Stimulated activated CD8-positive, alpha-beta memory T cell treated with anti-CD3 and anti-CD28 coated beads, Interleukin-2, amount 100 ng/mL, for 48 hours (primary cell): ENCODE data around the gene ABCC1.
A peak's percentile ranks its signal among the peaks of the same experiment; 100 is the strongest.
"Not testable (repeated sequence)": the region's sequence is repeated elsewhere in the genome, so short reads cannot be mapped to it uniquely, and the experiment has no call there.

Experiments
- DNase-seq, 2 donors: peaks; one replicate each; pipeline ENCODE4 v3.0.0-alpha.2; 2020; ENCODE audit warnings: low read depth in 2 of 2

ABCC1 gene

DNA sequence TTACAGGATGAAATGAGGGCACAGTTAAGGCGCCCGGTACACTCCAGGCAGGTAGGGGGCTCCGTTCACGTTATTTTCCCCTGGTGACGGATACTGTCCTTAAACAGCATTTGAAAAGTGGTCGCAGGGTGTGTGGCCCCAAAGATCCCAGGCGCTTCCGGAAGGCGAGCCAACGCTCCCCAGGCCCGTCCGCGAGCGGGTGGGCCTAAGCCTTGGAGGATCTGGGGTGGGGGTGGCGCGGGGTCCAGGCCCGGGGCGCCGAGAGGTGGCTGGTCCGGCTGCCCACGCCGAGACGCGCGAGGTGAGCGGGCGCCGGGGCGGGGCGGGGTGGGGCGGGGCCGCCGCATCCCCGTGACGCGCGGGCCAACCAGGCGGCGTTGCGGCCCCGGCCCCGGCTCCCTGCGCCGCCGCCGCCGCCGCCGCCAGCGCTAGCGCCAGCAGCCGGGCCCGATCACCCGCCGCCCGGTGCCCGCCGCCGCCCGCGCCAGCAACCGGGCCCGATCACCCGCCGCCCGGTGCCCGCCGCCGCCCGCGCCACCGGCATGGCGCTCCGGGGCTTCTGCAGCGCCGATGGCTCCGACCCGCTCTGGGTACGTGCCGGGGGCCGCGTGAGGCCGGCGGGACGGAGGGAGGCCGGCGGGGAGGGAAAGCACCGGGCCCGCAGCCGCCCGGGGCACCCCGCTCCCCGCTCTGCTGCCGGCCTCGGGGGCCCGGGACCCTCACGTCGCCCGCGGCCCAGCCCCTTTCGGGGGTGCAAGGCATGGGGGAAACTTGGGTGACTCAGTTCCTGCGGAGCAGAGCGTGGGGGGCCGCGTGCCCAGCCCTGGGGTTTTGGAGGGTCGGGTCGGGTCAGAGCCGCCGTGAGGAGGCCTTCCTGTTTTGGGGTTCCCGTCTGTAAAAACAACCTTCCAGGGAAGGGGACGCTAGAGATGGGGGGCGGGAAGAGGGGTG, at the start of gene ABCC1:
ABCC1 (plus strand) TSS at position 407 of the 951 bp plus-strand sequence; CDS start at position 543, 136 bp downstream.
- peak; percentile 56 to 65 for DNase-seq

- no peak for DNase-seq
Measured at GRCh38 chr16:15900357-15900756, 49.1 kb upstream of the ABCC1 start.

GRCh38 chr16:15900901-15901500, 48.4 kb upstream of the ABCC1 start:
- DNase-seq = no peak

DNA sequence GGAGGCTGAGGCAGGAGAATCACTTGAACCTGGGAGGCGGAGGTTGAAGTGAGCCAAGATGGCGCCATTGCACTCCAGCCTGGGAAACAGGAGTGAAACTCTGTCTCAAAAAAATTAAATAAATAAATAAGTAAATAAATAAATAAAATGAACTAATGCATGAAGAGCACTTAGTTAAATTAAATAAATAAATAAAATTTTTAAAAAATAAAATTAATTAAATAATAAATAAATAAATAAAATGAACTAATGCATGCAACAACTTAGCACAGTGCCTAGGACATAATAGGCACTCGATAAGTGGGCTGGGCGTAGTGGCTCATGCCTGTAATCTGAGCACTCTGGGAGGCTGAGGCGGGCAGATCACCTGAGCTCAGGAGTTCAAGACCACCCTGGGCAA, 45.5 kb upstream of the ABCC1 start:
- DNase-seq = no peak

DNA sequence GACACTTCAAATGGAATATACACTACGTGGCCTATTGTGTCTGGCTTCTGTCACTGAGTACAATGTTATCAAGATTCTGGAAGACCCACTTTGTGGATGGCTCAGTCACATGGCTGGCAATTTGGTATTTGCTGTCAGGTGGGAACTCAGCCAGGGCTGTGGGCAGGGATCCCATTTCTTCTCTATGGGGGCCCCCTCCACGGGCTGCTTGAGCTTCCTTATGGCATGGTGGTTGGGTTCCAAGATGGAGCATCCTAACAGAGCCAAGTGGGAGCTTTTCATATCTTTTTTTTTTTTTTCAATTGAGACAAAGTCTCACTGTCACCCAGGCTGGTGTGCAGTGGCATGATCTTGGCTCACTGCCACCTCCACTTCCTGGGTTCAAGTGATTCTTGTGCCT, 43.0 kb upstream of the ABCC1 start:
- DNase-seq = no peak

DNA sequence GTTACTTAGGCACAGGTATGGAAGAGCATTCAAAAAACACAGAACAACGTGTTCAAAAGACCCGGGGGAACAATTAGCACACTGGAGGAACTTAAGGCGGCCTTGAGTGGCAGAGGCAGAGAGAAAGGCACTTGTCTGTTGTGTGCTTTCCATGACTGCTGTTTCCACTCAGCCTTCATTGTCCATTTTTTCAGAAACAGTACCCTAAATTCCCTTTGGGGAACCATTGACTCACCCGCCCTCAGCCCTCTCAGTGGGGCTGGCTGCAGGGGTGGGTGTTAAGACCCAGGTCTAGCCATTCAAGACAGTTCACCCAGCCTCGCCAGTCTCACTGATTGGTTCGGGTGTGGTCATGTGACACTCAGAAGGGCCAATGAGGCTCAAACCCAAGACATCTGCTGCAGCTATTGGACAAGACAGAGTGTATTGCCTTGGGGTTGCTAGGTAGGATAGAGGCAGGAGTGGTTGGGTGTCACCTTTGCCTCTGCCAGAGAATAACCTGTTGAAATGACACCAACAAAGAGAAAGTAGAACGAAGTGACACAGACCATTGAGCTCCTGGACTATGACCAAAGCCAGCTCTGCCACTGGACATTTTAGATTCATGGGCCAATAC, 41.4 kb upstream of the ABCC1 start:
- peak; percentile 7 to 23 for DNase-seq

- DNase-seq = no peak
Measured at GRCh38 chr16:15911198-15911597, 38.2 kb upstream of the ABCC1 start.

DNA sequence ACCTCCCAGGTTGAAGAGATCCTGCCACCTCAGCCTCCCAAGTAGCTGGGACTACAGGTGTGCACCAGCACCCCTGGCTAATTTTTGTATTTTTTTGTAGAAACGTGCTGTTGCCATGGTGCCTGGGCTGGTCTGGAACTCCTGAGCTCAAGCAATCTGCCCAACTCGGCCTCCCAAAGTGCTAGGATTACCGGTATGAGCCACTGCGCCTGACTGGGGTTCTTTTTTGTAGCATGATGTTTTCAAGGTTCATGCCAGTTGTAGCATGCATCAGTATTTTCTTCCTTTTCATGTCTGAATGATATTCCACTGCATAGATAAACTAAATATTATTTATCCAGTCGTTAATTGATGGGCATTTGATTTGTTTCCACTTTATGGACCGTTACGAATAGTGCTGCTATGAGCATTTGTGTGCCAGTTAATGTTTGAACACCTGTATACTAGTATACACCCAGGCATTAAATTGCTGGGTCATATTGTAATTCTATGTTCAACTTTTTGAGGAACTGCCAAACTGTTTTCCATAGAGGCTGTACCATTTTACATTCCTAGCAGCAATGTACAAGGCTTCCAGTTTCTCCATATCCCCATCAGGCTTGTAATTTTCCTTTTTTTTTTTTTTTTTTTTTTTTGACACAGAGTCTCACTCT, 36.2 kb upstream of the ABCC1 start:
- no peak for DNase-seq

DNA sequence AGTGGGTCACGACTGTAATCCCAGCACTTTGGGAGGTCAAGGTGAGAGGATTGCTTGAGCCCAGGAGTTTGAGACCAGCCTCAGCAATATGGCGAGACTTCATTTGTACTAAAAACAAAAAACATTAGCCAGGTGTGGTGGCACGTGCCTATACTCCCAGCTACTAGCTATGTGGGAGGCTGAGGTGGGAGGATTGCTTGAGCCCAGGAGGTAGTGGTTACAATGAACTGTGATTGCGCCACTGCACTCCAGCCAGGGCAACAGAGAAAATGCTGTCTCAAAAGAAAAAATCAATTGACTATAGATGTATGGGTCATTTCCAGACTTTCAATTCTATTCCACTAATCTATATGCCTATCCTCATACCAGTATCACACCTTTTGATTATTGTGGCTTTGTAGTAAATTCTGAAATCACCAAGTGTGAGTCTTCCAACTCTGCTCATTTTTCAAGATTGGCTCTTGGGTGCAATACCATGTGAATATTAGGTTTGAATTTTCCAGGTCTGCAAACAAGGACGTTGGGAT, 33.8 kb upstream of the ABCC1 start:
- DNase-seq = no peak

GRCh38 chr16:15916323-15916722, 33.1 kb upstream of the ABCC1 start:
- DNase-seq = no peak

- DNase-seq = not testable (repeated sequence)
Measured at GRCh38 chr16:15918314-15918713, 31.1 kb upstream of the ABCC1 start.

GRCh38 chr16:15919331-15919730, 30.1 kb upstream of the ABCC1 start:
- no peak for DNase-seq

GRCh38 chr16:15924996-15925395, 24.4 kb upstream of the ABCC1 start:
- no peak for DNase-seq

DNA sequence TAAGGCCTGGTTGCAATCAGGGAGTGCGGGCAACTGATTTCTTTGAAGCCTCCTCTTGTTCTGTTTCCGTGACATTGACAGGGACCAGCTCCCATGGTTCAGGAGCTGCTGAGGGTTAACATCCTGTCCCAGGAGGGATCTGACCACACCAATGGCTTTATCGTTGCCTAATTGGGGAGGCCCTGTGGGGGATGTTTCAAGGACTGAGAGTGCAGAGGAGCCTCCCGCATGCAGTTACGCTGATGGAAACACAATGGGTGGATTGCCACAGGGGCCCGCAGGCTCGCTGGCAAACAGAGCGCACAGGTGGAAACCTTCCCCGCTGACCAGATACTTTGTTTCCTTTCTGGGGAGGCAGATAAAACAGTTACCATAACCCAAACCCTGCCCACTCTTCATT, 23.8 kb upstream of the ABCC1 start:
- no peak for DNase-seq

DNA sequence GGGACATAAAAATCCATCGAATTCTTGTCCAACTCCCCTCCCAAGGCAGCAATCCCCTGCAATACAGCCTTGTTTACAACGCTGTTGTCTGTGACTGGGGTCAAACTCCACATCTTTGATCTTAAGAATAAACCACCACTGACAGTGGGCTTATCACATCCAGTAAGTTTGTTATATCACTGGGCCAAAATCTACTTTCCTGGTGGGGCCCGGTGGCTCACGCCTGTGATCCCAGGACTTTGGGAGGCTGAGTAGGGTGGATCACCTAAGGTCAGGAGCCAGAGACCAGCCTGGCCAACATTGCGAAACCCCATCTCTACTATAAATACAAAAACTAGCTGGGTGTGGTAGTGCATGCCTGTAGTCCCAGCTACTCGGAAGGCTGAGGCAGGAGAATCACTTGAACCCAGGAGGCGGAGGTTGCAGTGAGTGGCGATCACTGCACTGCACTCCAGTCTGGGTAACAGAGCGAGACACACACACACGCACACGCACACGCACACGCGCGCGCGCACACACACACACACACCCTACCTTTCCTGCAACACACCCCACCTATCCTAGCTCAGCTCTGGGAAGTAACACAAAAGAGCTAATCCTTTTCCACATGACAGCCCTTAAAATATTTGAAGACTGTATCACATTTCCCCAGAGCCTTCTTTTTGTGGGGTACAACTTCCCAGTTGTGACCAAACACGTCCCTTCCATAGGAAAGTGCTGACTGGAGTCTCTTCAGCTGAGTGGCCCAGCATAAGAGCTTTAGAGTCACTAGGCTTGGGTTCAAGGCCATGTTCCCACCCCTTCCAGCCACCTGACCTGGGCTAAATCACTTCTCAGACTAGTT, 20.9 kb upstream of the ABCC1 start:
- DNase-seq = no peak

GRCh38 chr16:15932939-15933338, 16.5 kb upstream of the ABCC1 start:
- DNase-seq = no peak

- DNase-seq = no peak
Measured at GRCh38 chr16:15933781-15934180, 15.6 kb upstream of the ABCC1 start.

- DNase-seq = no peak
Measured at GRCh38 chr16:15934991-15935390, 14.4 kb upstream of the ABCC1 start.

DNA sequence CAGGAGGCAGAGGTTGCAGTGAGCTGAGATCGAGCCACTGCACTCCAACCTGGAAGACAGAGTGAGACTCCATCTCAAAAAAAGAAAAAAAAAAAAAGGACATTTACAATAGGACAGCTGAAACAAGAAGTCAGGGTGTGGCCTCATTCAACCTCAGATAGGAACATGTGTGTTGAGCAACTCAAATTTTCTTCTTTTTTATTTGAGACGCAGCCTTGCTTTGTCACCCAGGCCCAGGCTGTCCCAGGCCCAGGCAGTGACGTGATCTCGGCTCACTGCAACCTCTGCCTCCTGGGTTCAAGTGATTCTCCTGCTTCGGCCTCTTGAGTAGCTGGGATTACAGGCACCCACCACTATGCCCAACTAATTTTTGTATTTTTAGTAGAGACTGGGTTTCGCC, 12.6 kb upstream of the ABCC1 start:
- DNase-seq = not testable (repeated sequence)

- DNase-seq = no peak
Measured at GRCh38 chr16:15942931-15943690, 6.3 kb upstream of the ABCC1 start.
